Breast epithelium (tissue), 3 donors: ENCODE measurements around the gene ALDH6A1.

Source experiments
- POLR2AphosphoS5 ChIP-seq, 3 donors: sonication (generic); formaldehyde crosslinking; IDR thresholded peaks; one replicate each; pipeline ENCODE4 v1.6.1; 2017; ENCODE audit warnings: antibody characterized with exemption in 3 of 3
- TF ChIP-seq, protein P1 (sequence below), 3 donors: fragments of 450-650 bp; IDR thresholded peaks; one replicate each; pipeline ENCODE4 v1.5.1; 2016 to 2017; ENCODE audit warnings: antibody characterized with exemption in 3 of 3, mild to moderate bottlenecking in 3 of 3, moderate library complexity in 3 of 3

DNA sequence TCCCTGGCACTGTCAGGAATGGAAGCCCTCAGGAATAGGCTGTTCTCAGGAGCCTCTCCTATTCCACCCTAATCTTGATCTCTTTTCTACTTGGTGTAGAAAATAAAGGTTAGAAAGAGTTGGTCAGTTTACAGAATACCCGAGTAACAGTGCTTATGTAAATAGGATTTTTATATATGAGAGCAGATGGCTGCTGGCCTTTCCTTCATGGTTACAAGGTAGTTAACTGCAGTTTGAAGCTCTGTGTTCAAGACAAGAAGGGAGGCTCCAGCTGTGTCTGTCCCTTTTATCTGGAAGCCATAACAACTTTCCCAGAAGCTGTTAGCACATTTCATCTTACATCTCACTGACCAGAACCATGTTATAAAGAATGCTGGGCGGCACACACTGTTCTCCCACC lies 42.0 kb downstream of the ALDH6A1 start:
- no peak for TF ChIP-seq POLR2AphosphoS5 (IDR thresholded peaks at IDR 0.05)
- TF ChIP-seq, protein P1, sequence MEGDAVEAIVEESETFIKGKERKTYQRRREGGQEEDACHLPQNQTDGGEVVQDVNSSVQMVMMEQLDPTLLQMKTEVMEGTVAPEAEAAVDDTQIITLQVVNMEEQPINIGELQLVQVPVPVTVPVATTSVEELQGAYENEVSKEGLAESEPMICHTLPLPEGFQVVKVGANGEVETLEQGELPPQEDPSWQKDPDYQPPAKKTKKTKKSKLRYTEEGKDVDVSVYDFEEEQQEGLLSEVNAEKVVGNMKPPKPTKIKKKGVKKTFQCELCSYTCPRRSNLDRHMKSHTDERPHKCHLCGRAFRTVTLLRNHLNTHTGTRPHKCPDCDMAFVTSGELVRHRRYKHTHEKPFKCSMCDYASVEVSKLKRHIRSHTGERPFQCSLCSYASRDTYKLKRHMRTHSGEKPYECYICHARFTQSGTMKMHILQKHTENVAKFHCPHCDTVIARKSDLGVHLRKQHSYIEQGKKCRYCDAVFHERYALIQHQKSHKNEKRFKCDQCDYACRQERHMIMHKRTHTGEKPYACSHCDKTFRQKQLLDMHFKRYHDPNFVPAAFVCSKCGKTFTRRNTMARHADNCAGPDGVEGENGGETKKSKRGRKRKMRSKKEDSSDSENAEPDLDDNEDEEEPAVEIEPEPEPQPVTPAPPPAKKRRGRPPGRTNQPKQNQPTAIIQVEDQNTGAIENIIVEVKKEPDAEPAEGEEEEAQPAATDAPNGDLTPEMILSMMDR (IDR thresholded peaks at IDR 0.05): no peak
